ENCODE results near the gene IDE. TPM values are rescaled to one million over a fixed set of nuclear protein-coding genes. Genes with fewer than 3 reads are reported as not detected.
"Not testable (repeated sequence)": the region's sequence is repeated elsewhere in the genome, so short reads cannot be mapped to it uniquely, and the experiment has no call there.

IDE gene
- total RNA-seq, result 38.2 and 39.8 TPM in 2 replicates

- intact Hi-C loops (cut with micrococcal nuclease), result loop anchor here (1.0 to 10.0 kb wide), 6 partner anchors 17 to 777 kb away; partner anchors contain the start of genes CPEB3, EXOC6, MARCHF5 and TNKS2
These were observed at the start of gene IDE for GRCh38 chr10:92573798-92574547. IDE (minus strand) TSS chr10:92574093; CDS start chr10:92574019, 74 bp downstream.

DNA sequence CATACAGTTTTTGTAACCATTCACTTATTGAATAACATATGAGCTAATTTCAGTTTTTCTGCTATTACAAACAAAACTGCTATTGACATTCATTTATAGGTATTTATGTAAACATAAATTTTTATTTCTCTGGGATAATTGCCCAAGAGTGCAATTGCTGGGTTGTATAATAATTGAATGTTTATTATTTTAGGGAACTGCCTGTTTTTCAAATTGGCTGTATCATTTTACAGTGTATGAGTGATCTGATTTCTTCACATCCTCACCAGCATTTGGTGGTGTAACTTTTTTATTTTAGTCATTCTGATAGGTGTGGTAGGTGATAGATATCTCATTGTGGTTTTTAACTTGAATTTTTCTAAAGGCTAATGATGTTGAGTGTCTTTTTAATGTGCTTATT lies 45.5 kb upstream of the IDE start:
- intact Hi-C loops (cut with micrococcal nuclease), result no loop called here

DNA sequence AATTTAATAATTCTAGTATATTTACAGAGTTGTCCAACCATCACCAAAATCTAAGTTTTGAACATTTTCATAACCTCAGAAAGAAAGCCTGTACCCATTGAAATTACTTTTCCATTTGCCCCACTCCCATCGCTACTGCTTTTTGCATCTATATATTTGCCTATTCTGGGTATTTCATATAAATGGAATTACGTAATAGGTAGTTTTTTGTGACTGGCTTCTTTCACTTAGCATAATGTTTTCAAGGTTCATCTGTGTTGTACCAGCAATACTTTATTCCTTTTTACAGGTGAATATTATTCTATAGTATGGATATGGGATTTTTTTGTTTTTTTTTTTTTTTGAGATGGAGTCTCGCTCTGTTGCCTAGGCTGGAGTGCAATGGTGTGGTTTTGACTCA lies 41.6 kb upstream of the IDE start:
- intact Hi-C loops (cut with micrococcal nuclease), result no loop called here

DNA sequence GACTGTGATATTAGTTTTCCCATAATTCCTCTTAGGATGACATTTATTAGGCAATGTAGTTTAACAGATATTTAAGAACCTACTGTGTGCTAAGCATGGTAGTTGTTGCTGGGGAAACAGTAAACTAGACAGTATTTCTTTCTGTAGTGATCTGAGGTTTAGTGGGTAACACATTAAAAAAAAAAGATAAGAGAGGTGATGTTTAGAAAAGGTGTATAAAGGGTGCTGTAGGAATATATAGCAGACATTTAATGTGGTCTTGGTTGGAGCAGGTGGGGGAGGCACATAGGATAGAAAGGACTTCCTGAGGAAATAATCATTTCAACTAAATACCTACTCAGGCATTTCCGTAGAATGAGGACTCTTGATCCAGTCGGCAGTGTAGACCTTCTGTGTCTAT lies 30.9 kb upstream of the IDE start:
- intact Hi-C loops (cut with micrococcal nuclease), result no loop called here

GRCh38 chr10:92598321-92598720 lies 24.4 kb upstream of the IDE start:
- intact Hi-C loops (cut with micrococcal nuclease), result loop anchor here (10.0 kb wide), 2 partner anchors 384 to 1374 kb away; partner anchors contain the start of gene PCGF5

DNA sequence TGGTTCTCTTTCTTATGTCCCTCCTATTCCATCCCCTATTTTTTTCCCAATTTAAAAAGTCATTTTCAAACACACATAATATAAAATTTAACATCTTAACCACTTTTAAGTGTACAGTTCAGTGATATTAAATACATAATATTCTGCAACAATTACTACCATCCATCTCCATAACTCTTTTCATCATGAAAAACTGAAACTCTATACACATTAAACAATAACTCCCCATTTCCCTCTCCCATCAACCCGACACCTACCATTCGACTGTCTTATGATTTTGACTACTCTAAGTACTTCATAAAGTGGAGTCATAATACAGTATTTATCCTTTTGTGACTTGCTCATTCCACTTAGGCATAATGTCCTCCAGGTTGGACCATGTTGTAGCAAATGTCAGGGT lies 21.6 kb upstream of the IDE start:
- intact Hi-C loops (cut with micrococcal nuclease), result loop anchor here (10.0 kb wide), 2 partner anchors 381 to 1371 kb away; partner anchors contain the start of gene PCGF5

GRCh38 chr10:92593619-92594588 lies 20.0 kb upstream of the IDE start:
- intact Hi-C loops (cut with micrococcal nuclease), result loop anchor here (1.0 to 10.0 kb wide), 7 partner anchors 8 to 1369 kb away; partner anchors contain the start of genes BTAF1, CEP55, CPEB3 and EXOC6

GRCh38 chr10:92592761-92593618 lies 19.1 kb upstream of the IDE start, which contains the start of gene KIF11:
KIF11 (plus strand) TSS chr10:92593130; CDS start chr10:92593376, 246 bp downstream.
- intact Hi-C loops (cut with micrococcal nuclease), result loop anchor here (2.0 to 10.0 kb wide), 6 partner anchors 254 to 1368 kb away; partner anchors contain the start of genes BTAF1, CEP55, CPEB3 and EXOC6

DNA sequence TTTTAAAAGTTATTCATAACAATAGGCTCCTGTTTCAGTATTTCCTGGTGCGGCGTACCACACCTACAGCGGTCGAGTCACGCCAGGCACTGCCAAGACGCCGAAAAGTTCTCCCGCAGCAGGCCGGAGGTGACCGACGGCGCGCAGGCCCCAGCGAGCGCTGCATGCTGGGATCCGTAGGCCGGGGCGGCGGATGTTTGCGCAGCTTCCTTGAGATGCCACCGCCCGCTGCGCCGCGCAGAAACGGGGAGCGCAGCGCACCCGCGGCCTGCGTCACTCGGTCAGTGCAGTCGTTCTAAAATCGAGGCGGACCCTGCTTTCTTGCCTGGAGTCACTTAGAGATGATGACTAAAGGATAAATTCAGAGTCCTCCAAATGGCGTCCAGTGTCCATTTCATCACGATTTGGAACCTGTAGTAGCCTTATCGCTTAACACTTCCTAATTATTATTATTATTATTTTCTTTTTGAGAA lies 17.7 kb upstream of the IDE start:
- intact Hi-C loops (cut with micrococcal nuclease), result loop anchor here (1.0 to 10.0 kb wide), 10 partner anchors 17 to 1367 kb away; partner anchors contain the start of genes BTAF1, CEP55, CPEB3 and EXOC6

- intact Hi-C loops (cut with micrococcal nuclease), result loop anchor here (1.0 to 10.0 kb wide), 10 partner anchors 17 to 1366 kb away; partner anchors contain the start of genes BTAF1, CEP55, EXOC6 and HECTD2
These were observed 17.0 kb upstream of the IDE start for GRCh38 chr10:92590623-92591549.

DNA sequence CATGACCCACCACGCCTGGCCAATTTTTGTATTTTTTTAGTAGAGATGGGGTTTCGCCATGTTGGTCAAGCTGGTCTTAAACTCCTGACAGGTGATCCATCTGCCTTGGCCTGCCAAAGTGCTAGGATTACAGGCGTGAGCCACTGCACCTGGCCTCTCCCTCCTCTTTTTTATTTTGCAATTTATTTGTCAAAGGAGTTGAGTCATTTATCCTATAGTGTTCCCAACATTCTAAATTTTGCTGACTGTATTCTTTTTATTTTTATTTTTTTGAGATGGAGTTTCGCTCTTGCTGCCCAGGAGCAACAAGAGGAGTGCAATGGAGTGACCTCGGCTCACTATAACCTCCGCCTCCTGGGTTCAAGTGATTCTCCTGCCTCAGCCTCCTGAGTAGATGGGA lies 8.5 kb upstream of the IDE start:
- intact Hi-C loops (cut with micrococcal nuclease), result not testable (repeated sequence)

DNA sequence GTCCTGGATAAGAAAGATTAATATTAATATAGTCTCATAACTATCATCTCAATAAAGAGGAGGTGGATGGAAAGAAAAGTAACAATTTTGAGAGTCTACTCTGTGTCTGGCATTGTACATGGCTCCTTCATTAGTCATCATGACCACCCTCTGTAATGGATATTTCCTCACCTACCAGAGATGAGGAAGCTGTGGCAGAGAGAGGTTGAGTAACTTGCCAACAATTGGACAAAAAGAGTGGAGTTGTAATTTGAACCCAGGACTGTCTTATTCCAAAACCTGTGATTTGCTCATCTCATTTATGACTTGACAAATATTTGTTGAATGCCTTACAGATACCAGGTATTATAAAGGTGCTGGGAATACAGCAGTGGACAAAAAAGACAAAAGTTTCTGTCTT lies 2.1 kb upstream of the IDE start:
- intact Hi-C loops (cut with micrococcal nuclease), result loop anchor here (10.0 kb wide), 1 partner anchor 269 kb away; the partner anchor contains the start of gene EXOC6

GRCh38 chr10:92574548-92575261 lies 812 bp upstream of the IDE start:
- intact Hi-C loops (cut with micrococcal nuclease), result loop anchor here (1.0 to 10.0 kb wide), 6 partner anchors 17 to 777 kb away; partner anchors contain the start of genes CPEB3, EXOC6, MARCHF5 and TNKS2

DNA sequence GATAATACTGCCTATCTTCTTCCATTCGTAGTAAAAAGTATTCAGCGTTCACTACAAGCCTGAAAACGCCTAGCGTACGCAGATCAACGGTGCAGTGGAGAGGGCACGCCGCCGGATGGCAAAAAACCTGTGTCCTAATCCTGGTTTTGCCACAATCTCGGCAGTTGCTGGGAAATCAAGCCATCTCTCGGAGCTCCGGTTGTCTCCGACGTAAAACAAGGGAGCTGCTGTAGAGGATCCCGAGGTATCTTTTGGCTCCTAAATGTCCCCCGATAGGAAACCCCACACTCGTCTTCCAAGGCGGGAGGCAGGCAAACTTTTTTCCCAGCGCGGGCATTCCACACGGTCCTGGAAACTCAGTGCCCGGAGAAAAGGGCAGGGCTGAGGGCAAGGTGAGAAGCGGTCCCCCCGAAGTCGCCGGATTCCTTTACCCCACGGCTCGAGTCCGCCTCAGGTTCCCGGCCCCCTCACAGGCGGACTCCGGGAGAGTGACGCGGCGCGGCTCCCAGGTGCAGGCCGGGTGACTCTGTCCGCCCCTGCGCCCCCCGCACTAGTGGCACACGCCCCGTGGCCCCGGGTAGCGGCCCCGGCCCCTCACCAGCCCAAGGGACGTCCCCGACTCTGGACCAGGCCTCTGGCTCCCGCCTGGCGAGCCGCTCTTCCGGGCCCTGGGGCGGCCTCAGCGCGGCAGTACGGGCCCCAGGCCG lies 649 bp downstream of the IDE start:
- intact Hi-C loops (cut with micrococcal nuclease), result loop anchor here (5.0 to 10.0 kb wide), 2 partner anchors 272 to 776 kb away; partner anchors contain the start of genes EXOC6 and TNKS2

DNA sequence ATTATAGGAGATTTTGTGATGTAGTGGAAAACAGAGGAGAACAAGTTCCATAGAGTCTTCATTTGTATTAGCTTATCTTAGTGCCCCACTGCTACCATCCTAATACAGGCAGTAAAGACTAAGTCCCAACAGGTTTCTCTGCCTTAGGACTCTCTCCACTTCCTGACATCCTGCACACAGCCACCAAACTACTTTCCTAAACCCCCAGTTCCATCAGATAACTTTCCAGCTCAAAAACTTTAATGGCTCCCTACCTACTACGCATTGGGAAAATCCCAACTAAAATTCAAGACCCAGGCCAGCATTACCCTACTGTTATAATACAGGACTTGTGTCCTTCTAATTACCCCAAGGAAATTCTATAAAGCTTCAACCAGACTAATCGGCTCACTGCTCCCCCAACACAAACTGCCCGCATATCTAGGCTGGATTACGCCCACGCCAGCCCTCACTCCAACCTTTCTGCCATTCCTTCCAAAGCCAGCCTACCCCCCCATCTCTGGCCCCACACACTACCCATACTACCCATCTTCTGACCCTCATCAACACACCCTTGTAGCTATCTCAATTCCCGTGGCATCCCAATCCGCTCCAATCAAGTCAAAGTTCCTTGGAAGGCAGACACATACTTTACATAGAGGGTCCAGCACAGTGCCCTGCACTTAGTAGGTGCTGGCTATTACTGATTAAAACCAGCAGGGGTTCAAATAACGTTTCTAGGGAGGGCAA lies 1.4 kb downstream of the IDE start:
- intact Hi-C loops (cut with micrococcal nuclease), result loop anchor here (5.0 to 10.0 kb wide), 2 partner anchors 272 to 775 kb away; partner anchors contain the start of genes EXOC6 and TNKS2

DNA sequence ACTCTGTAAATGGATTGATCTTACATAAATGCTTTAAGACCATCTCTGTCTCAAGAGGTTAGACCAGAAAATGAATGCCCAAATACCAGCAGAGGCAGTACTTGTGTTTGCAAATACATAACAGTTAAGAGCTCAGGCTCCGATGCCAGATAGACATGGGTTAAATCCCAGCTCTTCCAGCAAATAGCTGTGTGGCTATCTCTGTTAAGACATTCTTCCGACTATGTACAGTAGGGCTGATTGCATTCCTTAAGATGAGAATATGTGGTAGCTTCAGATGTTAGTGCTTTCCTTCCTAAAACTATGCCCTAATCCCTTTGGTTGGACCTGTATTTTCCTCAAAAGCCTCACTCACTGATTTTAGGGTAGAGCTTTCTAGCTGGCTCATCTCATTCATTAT lies 2.2 kb downstream of the IDE start:
- intact Hi-C loops (cut with micrococcal nuclease), result loop anchor here (5.0 to 10.0 kb wide), 2 partner anchors 273 to 774 kb away; partner anchors contain the start of genes EXOC6 and TNKS2

Data from T-helper 2 cell treated with Interferon-gamma antibody and Interleukin-4, amounts not matched to agents 100 ng/mL and 5 ng/mL, for 36 hours (primary cell).